Measurements from ENCODE around the gene CPA1.

Gene CPA1

DNA sequence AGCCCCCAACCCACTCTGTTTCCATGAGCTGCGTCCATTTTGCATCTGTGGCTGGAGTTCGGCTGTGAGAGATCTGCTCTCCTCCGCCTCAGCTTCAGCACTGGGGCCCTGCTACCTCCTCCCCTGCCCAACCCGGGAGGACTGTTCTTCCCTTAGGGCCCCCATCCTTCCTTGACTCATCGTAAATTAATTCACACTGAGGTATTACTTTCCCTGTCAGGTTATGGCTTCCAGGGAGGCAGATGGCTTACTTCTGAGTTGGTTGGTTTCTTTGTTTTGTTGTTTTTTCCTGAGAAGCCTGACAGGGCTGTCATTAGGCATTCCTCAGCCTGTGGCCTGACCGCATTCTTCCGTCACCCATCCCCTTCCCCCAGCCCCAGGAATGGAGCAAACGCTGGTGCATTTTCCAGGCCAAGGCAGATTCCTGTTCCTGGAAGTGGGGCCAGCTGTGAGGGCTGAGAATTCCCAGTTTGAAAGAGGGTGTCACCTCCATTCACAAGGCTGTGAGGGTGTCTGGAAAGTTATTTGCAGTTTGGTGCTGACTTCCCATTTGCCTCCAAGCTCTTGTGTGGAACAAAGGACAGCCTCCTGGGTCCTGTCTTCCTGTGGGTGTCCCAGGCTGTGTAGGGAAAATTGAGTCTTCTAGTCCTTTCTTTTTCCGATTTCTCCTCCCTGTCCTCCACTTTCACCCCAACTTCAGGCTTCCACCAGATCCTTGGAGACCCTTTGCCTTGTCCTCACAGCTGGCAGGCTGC is 24.0 kb upstream of the CPA1 start:
- DNase-seq (ENCODE audit: low spot score), result no peak

DNA sequence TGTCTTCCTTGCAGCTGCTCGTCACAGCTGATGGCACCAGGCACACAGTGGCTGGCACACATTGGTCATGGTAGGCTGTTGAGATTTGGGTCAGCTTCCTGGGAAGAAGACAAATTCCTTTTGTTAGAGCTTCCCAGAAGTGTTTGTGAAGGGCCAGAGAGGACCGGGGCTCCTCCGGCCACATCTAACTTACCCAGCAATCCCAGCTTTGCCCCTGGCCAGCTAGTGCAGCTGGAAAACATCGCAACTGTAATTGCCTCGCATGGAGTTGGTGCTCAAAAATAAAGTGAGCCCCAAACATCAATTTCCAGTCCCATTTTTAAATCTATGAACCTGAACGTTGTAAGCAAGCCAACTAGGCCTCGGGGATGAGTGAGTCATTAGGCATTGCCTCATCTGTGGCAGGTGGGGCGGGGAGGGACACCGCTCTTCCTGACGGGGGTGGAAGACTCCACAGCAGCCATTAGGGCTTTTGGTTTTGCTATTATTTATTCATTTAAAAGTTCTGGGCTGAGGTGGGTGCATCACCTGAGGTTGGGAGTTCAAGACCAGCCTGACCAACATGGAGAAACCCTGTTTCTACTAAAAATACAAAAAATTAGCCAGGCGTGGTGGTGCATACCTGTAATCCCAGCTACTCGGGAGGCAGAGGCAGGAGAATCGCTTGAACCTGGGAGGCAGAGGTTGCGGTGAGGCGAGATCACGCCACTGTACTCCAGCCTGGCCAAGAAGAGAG is 23.2 kb upstream of the CPA1 start:
- DNase-seq (ENCODE audit: low spot score), result no peak

DNA sequence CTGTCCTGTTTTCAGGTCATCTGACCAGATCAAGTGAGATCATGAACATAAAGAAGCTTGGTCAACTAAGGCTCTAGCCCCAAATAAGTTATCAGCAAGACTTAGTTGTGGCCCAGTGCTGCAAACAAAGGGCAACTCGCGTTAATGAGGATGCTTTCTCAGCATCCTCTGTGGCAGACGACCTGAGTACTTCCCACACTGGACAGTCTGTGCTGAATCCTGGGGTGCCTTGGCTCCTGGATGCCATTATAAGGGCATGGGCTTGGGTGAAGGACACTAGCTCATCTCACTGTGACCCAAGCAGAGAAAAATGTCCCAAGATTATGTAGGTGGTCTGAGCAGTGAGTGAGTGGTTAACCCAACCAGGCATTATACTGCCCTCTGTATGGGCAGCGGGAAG is 21.8 kb upstream of the CPA1 start:
- DNase-seq (ENCODE audit: low spot score), result no peak

DNA sequence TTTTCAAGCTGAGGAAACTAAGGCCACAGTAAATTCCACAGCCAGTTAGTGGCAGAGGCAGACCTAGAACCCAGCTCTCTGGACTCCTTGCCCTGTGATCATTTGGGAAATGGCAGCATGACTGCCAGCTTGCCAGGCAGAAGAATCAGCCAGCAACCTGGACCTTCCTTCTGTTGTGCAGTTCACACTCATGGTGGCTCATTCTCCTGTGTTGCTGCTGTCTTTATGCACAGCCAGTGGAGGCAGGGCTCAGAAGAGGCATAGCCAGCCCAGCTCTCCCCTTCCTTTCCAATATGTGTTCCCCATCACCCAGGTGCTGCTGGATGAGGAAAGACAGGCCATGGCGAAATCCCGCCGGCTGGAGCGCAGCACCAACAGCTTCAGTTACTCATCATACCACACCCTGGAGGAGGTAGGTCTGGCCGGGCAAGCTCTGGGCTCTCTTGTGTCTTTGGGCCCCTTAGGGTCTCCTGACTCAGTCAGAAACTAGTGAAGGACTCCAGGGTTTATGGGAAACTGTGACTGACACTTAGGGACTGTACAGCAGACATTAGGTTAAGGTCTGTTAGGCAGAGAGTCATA is 20.9 kb upstream of the CPA1 start:
- DNase-seq (ENCODE audit: low spot score), result no peak

DNA sequence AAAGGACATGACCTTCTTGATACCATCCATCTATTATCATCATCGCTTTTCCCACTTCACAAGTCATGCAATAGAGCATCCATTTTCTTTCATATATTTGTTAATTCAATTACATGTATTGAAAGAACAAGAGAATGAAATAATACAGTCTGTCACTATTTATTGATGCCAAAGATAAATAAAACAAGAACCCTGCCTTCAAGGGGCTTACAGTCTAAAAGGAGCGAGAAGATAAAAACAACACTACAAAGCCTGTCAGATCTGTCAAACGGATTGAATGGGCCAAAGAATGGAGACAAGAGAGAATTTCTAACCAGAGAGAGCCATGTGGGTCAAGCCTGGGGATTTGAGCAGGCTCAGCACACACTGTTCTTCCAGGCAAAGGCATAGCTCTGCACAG is 19.8 kb upstream of the CPA1 start:
- no peak for DNase-seq (ENCODE audit: low spot score)

DNA sequence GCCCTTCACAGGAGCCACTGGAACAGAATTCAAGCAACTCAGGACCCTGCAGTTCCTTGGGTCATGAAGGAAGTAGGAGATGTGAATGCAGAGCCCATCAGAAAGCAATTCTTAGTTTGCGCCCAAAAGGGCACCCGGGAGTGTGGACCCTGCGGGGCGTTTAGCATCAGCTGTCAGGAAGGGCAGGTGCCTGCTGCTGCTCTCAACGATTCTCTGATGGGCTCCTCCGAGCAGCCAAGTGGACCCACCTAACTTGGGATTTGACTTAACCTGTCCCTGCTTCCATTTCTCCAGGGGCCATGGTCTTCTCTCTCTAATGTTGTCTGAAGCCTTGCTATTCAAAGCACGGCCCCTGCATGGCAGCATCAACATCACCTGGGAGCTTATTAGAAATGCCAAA is 18.6 kb upstream of the CPA1 start:
- no peak for DNase-seq (ENCODE audit: low spot score)

DNA sequence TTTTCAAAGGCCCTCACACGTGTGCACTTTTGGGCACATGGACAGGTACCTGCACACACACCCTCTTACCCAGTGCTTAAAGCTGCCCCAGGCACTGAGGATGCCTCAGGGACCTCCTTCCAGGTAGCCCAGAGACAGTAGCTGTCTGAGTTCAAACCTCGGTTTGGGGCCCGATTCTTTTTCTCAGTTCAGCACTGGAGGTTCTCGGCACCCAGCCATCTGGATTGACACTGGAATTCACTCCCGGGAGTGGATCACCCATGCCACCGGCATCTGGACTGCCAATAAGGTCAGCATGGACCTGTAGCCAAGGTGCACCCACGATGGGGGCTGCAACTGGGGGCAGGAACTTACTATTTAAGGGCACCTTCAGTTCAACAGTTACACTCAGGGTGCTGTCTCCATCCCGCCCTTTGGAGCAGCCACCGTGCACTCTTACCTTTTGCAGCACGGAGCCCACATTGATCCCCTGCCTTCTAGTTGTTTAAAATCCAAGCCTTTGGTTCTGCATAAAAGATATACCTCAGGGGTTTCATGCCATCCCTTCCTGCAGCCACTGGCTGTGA is 18.0 kb upstream of the CPA1 start:
- no peak for DNase-seq (ENCODE audit: low spot score)

DNA sequence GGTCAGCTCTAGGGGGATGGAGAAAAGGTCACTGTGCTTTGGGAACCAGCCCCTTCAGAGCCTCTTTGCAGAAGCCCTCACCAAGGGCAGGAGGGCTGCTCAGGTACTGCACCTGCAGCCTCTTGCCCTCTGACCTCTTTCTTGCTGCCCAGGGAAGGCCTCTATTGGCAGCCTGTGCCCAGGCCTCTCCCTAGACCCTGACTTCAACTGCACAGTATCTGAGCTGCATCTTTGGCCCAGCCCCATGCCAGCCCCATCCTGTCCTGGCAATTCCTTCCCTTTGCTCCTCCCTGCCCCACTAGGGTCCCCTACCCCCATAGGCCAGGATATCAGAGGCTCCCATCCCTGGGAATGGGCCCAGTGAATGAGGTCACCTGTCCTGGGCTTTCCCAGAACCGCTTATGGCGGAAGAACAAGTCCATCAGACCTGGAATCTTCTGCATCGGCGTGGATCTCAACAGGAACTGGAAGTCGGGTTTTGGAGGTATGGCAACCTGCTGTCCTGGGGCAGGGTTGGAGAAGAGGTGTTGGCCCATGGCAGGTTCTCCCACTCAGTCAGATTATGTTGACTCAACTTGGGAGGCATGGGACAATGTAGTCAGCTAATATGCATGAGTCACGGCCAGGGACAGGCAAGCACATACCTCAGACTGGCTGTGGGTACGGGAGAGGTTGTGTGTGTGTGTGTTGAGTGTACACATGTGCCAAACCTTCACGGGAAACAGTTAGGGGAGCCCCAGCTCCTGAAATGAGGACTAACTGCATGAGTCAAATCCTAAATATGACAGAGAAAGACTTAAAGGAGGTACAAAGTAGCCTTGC is 17.1 kb upstream of the CPA1 start:
- no peak for DNase-seq (ENCODE audit: low spot score)

DNA sequence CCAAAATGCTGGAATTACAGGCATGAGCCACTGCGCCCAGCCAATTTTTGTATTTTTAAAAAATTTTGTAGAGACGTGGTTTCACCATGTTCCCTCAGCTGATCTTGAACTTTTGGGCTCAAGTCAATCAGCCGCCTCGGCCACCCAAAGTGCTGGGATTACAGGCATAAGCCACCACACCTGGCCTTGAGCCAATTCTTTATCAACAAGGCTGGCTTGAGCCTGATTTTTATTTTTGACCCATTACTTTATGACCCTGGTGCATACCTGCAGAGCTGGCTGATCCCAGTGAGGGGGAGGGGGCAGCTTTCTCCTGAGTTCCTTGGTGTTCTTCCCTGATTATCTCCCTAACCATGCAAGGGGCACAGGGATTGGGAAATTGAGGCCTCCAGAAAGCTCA is 15.8 kb upstream of the CPA1 start:
- DNase-seq (ENCODE audit: low spot score), result no peak

DNA sequence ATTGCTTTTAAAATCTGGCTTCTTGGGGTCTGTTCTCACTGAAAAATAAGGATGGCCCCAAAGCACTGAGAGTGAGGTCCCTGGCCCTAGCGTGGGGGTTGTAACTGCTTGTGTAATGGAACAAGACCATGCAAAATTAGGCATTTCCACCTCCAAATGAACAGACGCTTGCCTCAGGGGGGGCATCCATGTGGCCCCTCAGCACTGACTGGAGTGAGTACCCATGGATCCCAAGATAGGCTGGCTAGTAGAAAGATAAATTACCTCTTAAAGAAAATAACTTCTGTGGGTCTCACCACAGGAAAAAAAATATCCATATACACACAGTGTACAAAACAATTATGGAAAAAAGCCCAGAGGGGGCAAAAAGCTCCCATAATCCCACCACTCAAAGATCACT is 15.2 kb upstream of the CPA1 start:
- DNase-seq (ENCODE audit: low spot score), result no peak

DNA sequence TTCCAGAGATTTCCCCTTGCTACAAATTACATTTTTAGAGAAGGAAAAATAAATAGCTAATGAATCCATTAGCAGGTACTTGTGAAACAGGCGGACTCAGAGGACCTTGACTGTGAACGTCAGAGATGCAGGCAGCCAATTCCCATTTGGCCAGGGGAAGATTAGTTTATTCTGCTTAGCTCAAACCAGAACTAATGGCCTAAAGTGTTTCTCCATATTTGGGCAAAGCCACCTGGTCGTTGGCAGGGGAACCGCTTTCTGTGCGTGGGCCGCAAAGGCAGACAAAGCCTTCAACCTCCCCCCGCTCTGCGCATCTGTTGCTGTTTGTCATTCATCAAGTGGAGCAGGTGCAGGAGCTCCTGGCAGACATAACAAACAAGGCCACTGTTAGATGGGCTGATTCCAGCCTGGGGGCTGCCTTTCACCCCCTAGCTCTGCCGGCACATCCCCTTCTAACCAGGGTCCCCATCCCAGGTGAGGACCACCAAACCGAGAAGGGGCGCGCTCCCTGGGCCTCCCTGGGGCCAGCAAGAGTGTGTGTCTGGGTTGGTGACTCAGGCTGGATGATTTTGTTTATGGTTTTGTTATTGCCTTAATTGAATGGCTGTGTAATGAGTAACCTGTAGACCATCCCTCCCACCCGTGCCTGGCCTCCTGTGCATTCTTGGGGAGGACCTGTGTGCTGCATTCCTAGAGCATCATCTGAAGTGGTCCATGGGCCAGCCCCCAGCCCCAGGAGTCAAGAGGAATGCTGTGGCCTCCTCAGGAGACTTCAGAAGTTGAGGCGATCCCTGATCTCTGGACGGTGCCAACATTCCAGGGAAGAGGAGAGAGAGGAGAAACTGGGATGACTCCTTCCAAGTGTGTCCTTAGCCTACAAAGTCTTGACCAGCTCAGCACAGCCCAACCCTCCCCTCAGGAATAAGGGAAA is 14.5 kb upstream of the CPA1 start:
- peak; percentile 68 for DNase-seq (ENCODE audit: low spot score)

DNA sequence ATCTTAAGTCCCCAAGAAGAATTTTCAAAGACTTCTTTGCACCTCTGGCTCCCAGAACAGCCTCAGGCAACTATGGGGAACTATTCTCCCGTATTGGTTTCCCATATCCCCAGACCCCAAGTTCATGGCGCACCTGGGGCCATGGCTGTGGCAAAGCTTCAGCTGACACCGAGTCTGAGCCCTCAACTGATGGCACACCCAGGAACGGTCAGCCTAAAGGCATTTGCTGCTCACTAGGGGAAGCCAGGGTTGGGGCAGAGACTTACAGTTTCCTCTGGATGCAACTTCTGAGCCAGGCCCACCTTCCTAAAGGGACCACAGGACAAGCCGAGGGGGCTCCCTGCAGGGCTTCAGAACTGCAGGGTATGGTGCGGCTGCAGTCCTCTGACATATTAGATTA is 13.7 kb upstream of the CPA1 start:
- DNase-seq (ENCODE audit: low spot score), result no peak

DNA sequence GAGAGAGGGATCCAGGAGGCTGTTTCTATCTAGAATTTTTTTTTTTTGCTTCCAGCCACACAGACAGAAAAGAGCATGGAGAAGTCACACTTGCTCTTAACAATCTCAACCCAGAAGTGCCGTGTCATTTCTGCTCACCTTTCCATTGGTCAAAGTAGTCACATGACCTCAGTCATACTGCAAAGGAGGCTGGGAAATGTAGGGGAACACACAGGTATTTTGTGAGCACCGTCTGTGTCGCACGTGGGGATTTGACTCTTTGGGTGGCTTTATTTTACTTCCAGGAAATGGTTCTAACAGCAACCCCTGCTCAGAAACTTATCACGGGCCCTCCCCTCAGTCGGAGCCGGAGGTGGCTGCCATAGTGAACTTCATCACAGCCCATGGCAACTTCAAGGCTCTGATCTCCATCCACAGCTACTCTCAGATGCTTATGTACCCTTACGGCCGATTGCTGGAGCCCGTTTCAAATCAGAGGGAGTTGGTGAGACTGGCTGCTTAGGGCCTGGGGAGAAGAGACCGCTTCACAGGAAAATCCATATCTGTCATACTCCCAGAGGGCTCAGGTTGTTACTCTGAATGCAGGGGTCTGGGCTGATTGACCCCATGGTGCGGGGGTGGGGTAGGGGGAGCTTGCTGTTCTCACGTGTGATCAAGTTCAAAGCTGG is 13.1 kb upstream of the CPA1 start:
- no peak for DNase-seq (ENCODE audit: low spot score)

DNA sequence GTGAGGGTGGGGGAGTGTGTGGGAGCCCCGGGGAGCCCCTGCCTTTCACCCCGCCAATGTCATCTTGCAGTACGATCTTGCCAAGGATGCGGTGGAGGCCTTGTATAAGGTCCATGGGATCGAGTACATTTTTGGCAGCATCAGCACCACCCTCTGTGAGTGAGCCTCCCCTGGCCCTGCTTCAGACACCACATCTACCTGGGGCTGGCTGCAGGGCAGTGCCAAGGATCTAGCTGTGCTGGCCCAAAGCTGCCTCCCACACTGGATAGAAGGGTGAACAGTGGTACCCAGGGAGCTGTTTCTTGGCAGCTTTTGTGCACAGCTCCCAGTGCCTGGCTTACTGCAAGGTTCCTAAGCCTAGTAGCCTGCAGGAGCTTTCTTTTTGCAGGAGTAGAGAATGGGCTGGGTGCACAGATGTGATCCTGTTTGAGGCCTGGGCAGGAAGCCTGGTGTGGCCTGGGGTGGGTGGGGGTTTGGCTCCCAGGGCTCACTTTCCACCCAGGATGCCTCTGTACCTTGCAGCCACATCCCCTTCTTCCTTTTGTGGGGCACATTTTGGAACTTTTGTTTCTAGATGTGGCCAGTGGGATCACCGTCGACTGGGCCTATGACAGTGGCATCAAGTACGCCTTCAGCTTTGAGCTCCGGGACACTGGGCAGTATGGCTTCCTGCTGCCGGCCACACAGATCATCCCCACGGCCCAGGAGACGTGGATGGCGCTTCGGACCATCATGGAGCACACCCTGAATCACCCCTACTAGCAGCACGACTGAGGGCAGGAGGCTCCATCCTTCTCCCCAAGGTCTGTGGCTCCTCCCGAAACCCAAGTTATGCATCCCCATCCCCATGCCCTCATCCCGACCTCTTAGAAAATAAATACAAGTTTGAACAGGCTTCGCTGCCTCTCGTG is 12.2 kb upstream of the CPA1 start:
- DNase-seq (ENCODE audit: low spot score), result no peak

DNA sequence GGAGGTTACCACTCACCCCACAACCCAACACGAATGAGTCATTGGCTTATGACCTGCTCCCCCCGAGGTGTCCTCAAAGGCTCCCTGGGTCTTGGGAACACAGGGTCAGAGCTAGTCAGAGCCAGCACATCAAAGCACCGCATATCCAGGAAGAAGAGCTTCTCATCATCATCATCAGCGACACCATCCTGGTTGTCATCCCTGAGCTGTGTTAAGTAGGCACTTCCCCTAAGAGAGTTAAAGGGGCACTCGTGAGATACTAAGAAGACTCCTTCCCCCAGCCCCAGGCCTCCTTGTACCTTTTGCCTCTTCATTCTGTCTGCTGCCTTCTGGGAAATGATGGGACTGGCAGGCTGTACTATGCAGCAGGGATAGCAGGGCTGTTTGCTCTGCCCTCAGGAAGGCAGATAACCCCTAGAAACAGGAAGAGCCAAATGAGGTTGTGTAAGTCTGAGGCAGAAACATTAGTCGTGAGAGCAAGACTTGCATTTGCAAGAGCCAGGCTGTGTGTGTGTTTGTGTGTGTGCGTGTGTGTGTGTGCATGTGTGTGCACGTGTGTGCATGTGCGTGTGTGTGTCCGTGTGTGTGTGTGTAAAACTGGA is 11.1 kb upstream of the CPA1 start:
- DNase-seq (ENCODE audit: low spot score), result no peak

DNA sequence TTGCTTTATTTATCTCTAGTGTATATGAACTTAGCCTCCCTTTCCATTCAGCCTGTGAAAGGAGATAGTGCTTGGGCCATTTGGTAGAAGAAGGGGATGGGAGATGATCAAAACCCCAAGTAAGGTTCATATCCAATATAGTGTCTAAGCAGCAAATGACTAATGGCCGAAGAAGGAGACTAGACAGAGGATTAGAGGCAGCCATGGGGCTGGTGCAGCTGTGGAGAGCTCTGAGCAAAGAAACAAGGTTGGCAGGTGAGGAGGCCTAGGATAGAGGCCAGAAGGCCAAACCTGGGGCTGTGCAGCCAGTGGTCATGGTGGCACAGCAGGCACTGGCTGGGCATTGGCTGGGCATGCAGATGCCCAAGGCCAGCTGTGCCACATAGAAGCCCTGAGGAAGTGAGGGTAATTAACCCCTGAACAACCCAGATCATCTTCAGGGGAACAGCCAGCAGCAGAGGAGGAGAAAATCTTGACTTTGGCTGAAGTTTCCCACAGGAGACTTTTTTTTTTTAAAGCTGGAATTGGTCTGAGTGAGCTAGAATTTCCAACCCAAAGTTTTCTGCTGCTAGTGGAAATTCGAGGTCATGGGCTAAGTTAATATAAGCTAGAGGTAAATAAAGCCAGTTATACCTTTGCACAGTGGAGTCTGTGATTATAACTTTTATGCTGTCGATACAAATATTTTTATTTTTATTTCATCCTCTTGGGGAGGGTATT is 10.3 kb upstream of the CPA1 start:
- DNase-seq (ENCODE audit: low spot score), result no peak

DNA sequence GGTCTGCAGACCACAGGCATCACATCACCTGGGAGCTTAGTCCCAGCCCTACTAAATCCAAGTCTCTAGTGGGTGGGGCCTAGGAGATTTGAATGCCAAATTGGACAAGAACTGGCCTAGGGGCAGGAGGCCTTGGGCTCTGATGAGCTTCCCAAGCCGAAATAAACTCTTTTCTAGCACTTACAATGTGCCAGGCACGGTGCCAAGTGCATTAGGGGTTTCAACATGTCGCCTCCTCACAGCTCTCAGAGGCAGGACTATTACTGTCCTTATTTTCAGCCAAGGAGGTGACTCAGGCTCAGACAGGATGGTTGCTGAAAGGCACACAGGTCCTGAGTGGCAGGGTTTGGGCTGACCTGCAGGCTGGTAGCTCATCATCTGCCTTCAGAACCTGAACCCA is 9.2 kb upstream of the CPA1 start:
- no peak for DNase-seq (ENCODE audit: low spot score)

DNA sequence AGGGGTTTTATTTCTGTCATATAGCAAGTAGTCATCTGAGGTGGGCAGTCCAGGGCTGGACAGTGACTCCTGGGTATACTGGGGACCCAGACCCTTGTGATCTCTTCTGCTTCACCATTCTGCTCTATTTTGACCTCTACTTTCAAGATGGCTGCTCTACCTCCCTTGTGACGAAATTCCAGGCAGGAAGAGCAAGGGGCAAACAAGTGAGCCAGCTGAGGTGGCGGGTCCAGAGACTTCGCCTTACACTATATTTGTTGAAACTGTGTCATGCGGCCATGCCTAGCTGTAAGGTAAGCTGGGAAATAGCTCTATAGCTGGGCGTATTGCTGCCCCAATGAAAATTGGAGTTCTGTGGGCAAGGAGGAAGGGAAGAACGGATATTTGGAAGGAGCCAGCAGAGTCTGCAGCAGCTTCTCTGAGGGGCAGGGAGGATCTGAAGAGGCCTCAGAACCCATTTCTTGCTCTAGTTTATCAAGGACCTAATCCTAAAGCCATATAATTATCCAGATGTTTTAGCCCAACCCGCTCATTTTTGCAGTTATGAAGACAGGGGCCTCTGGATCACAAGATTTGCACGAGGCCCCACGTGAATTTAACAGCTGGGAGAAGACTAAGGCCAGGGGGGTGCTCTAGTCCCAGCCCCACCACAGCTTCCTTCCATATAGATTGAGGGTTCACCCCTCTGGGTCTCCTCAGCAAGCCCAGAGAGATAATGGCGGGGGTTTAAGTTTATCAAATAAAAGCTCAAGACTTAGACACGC is 7.7 kb upstream of the CPA1 start:
- no peak for DNase-seq (ENCODE audit: low spot score)
